HEK293T (cell line): Measurements from ENCODE around the gene PKP3.
"Not testable (repeated sequence)": the region's sequence is repeated elsewhere in the genome, so short reads cannot be mapped to it uniquely, and the experiment has no call there.

ENCODE experiments used
- CTCF ChIA-PET: fragments of 350-600 bp; formaldehyde crosslinking; extraction: SDS; loops from one replicate; lab custom pipeline; 2021; ENCODE audit warnings: antibody characterized with exemption, inconsistent platforms; lab: Yijun Ruan, JAX
- POLR2A ChIA-PET: fragments of 350-600 bp; formaldehyde crosslinking; extraction: SDS; loops from one replicate; lab custom pipeline; 2020; ENCODE audit warnings: antibody characterized with exemption, inconsistent platforms; lab: Yijun Ruan, JAX
- DNase-seq: peaks from one replicate; pipeline ENCODE4 v3.0.0; 2012; ENCODE audit warnings: mixed read lengths; ENCODE audit errors: extremely low spot score
- ARNT ChIP-seq: fragments of 450-650 bp; IDR thresholded peaks from 2 replicates; pipeline ENCODE4 v1.6.1; 2017; ENCODE audit warnings: mild to moderate bottlenecking
- BHLHE40 ChIP-seq: fragments of 450-650 bp; IDR thresholded peaks from 2 replicates; pipeline ENCODE4 v1.6.1; 2016; ENCODE audit warnings: mild to moderate bottlenecking, moderate library complexity, borderline replicate concordance
- CTBP1 ChIP-seq: fragments of 450-650 bp; IDR thresholded peaks from 2 replicates; pipeline ENCODE4 v1.6.1; 2016; ENCODE audit warnings: borderline replicate concordance
- ELF4 ChIP-seq: fragments of 450-650 bp; IDR thresholded peaks from 2 replicates; pipeline ENCODE4 v1.6.1; 2017; ENCODE audit warnings: antibody characterized with exemption
- FOXA1 ChIP-seq: fragments of 450-650 bp; IDR thresholded peaks from 2 replicates; pipeline ENCODE4 v1.6.1; 2016; ENCODE audit warnings: mild to moderate bottlenecking
- FOXK2 ChIP-seq: fragments of 450-650 bp; IDR thresholded peaks from 2 replicates; pipeline ENCODE4 v1.6.1; 2016; ENCODE audit warnings: mild to moderate bottlenecking
- FOXM1 ChIP-seq: fragments of 450-650 bp; IDR thresholded peaks from 2 replicates; pipeline ENCODE4 v1.6.1; 2017; ENCODE audit warnings: mild to moderate bottlenecking, borderline replicate concordance
- HDGF ChIP-seq: fragments of 450-650 bp; IDR thresholded peaks from 2 replicates; pipeline ENCODE4 v1.6.1; 2017; ENCODE audit warnings: antibody characterized with exemption, borderline replicate concordance
- L3MBTL2 ChIP-seq: fragments of 450-650 bp; conservative IDR thresholded peaks from 2 replicates; pipeline ENCODE4 v1.6.1; 2016; ENCODE audit warnings: mild to moderate bottlenecking
- LEF1 ChIP-seq: fragments of 450-650 bp; IDR thresholded peaks from 2 replicates; pipeline ENCODE4 v1.6.1; 2017; ENCODE audit warnings: mild to moderate bottlenecking, borderline replicate concordance
- NFRKB ChIP-seq: fragments of 450-650 bp; IDR thresholded peaks from 2 replicates; pipeline ENCODE4 v1.6.1; 2016; ENCODE audit warnings: mild to moderate bottlenecking, moderate library complexity
- SP1 ChIP-seq: fragments of 450-650 bp; IDR thresholded peaks from 2 replicates; pipeline ENCODE4 v1.6.1; 2017
- SUZ12 ChIP-seq: fragments of 450-650 bp; IDR thresholded peaks from 2 replicates; pipeline ENCODE4 v1.6.1; 2016; ENCODE audit warnings: mild to moderate bottlenecking
- TARDBP ChIP-seq: fragments of 450-650 bp; IDR thresholded peaks from 2 replicates; pipeline ENCODE4 v1.6.1; 2016
- ZNF384 ChIP-seq: fragments of 450-650 bp; IDR thresholded peaks from 2 replicates; pipeline ENCODE4 v1.6.1; 2016
- TF ChIP-seq, protein P1 (sequence below): fragments of 450-650 bp; IDR thresholded peaks from 2 replicates; pipeline ENCODE4 v1.6.1; 2016

PKP3 gene

DNA sequence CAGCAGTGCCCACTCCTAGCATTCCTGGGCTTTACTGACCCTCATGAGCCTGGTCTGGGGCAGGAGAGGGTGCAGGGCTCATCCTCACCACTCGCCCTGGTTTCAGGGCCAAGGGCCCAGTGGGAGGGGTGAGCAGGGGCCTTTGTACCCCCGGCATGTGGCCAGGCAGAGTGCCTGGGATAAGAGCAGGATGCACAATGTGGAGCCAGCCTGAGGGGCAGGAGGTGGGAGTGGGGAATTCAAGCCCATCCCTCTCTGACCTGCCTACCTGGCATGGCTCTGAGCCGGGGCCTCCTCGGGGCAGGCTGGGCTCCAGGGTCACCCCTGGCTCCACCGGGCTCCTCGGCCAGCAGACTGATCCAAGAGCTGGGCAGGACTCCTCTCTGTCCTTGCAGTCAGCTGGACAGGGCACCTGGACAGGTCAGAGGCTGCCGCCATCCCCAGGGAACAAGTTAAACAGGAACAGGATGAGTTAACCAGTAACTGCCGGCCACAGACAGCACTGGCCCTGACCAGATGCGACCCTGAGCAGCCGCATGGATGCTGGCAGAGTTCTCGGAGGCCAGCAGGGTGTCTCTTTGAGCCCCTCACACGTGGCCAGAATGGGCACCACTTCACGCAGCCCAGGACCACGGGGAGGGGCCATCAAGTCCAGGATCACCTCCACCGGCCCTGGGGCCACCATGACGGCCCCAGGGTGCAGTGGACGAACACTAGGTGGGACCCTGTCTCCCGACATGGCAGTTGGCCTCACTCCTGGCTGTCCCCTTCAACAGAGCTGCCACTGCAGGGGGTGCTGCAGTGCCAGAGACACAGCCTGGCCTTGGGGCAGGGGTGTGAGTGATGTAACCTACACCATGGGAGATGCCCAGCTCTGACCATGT lies 15.8 kb downstream of the PKP3 start:
- TF ChIP-seq FOXK2 (no peak), ZNF384 (no peak), LEF1 (no peak), SP1 (no peak)
- DNase-seq: no peak
- ChIA-PET CTCF (interaction anchor here (0.6 kb wide), 1 partner anchor 16 kb away, joined by 5 read pairs; no protein-coding TSS in a partner anchor), POLR2A (no interaction called here)

DNA sequence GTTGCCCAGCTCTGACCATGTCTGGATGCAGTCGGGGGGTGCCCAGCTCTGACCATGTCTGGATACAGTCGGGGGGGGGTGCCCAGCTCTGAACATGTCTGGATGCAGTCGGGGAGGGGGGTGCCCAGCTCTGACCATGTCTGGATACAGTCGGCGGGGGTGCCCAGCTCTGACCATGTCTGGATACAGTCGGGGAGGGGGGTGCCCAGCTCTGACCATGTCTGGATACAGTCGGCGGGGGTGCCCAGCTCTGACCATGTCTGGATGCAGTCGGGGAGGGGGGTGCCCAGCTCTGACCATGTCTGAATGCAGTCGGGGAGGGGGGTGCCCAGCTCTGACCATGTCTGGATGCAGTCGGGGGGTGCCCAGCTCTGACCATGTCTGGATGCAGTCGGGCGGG lies 16.7 kb downstream of the PKP3 start:
- CTCF ChIA-PET: interaction anchor here (0.6 kb wide), 1 partner anchor 15 kb away, joined by 5 read pairs; no protein-coding TSS in a partner anchor
- DNase-seq, POLR2A ChIA-PET: not testable (repeated sequence)

DNA sequence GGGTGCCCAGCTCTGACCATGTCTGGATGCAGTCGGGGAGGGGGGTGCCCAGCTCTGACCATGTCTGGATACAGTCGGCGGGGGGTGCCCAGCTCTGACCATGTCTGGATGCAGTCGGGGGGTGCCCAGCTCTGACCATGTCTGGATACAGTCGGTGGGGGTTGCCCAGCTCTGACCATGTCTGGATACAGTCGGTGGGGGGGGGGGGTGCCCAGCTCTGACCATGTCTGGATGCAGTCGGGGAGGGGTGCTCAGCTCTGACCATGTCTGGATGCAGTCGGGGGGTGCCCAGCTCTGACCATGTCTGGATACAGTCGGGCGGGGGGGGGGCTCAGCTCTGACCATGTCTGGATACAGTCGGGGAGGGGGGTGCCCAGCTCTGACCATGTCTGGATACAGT lies 17.5 kb downstream of the PKP3 start:
- CTCF ChIA-PET: interaction anchor here (0.5 kb wide), 1 partner anchor 103 kb away, joined by 3 read pairs; no protein-coding TSS in a partner anchor
- not testable (repeated sequence) for DNase-seq
- POLR2A ChIA-PET: interaction anchor here (1.0 kb wide), 1 partner anchor 53 kb away, joined by 3 read pairs; no protein-coding TSS in a partner anchor

DNA sequence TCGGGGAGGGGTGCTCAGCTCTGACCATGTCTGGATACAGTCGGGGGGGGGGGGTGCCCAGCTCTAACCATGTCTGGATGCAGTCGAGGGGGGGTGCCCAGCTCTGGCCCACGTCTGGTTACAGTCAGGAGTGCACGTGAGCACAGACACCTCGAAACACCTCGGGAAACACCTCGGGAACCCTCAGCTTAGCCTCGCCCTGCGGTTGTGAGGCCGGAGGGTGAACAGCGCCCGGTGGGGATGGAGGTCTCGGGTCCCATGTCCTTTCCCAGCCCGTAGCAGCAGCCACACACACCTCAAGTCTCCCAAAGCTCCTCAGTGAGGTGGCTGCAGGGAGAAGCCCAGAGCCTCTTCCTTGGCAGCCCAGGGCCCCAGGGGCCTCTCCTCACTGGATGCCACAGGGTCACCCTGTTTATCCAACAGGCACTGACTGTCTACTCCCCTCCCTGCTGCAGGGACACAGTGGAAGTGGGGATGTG lies 18.7 kb downstream of the PKP3 start:
- POLR2A ChIA-PET: interaction anchor here (1.0 kb wide), 1 partner anchor 52 kb away, joined by 3 read pairs; no protein-coding TSS in a partner anchor
- no peak for TF ChIP-seq FOXM1
- no peak for TF ChIP-seq FOXA1
- TF ChIP-seq FOXK2: no peak
- no peak for TF ChIP-seq ZNF384
- TF ChIP-seq ARNT: no peak
- no peak for TF ChIP-seq SUZ12
- no peak for TF ChIP-seq TARDBP
- no peak for TF ChIP-seq LEF1
- no peak for TF ChIP-seq ELF4
- TF ChIP-seq HDGF: no peak
- no peak for TF ChIP-seq CTBP1
- no peak for TF ChIP-seq L3MBTL2
- TF ChIP-seq, protein P1, sequence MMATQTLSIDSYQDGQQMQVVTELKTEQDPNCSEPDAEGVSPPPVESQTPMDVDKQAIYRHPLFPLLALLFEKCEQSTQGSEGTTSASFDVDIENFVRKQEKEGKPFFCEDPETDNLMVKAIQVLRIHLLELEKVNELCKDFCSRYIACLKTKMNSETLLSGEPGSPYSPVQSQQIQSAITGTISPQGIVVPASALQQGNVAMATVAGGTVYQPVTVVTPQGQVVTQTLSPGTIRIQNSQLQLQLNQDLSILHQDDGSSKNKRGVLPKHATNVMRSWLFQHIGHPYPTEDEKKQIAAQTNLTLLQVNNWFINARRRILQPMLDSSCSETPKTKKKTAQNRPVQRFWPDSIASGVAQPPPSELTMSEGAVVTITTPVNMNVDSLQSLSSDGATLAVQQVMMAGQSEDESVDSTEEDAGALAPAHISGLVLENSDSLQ: no peak
- TF ChIP-seq NFRKB: no peak
- no peak for TF ChIP-seq BHLHE40
- CTCF ChIA-PET: no interaction called here
- no peak for DNase-seq

GRCh38 chr11:413120-414081 lies 19.4 kb downstream of the PKP3 start:
- POLR2A ChIA-PET: no interaction called here
- no peak for TF ChIP-seq NFRKB
- TF ChIP-seq L3MBTL2: no peak
- TF ChIP-seq, protein P1: no peak
- no peak for TF ChIP-seq SUZ12
- TF ChIP-seq ELF4: no peak
- no peak for TF ChIP-seq FOXK2
- TF ChIP-seq HDGF: no peak
- TF ChIP-seq ZNF384: no peak
- no peak for TF ChIP-seq ARNT
- TF ChIP-seq FOXM1: no peak
- TF ChIP-seq SP1: no peak
- TF ChIP-seq LEF1: no peak
- no peak for TF ChIP-seq TARDBP
- no peak for TF ChIP-seq BHLHE40
- no peak for TF ChIP-seq CTBP1
- no peak for TF ChIP-seq FOXA1
- CTCF ChIA-PET: no interaction called here
- no peak for DNase-seq

DNA sequence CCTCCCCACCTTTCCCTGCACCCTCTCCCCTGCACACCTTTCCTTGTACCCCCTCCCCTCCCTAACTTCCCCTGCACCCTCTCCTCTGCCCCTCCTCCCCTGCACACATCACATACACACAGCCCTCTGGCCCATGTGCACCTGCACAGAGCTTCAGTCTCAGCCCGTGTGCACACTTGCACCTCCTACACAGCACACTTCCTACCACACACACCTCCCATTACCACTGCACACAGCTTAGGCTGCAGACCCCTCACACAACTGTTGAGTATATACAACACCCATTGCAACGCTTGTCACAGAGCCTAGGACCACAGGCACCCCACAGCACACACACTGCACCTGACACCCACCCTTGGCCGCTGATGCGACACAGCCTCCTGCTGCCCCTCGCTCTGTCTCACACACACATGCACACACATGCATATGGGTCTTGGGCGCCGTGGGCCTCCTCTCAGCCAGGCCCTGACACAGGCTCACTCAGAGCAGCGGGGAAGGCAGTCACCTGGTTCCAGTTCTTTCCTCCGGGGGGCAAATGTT lies 20.4 kb downstream of the PKP3 start:
- ChIA-PET POLR2A (no interaction called here), CTCF (no interaction called here)
- DNase-seq: no peak
- TF ChIP-seq, protein P1: no peak
- TF ChIP-seq HDGF (no peak), CTBP1 (no peak), ELF4 (no peak), TARDBP (no peak), L3MBTL2 (no peak), FOXA1 (no peak), LEF1 (no peak), NFRKB (no peak), ARNT (no peak)
